ENCODE data around the gene DMD.

DNA sequence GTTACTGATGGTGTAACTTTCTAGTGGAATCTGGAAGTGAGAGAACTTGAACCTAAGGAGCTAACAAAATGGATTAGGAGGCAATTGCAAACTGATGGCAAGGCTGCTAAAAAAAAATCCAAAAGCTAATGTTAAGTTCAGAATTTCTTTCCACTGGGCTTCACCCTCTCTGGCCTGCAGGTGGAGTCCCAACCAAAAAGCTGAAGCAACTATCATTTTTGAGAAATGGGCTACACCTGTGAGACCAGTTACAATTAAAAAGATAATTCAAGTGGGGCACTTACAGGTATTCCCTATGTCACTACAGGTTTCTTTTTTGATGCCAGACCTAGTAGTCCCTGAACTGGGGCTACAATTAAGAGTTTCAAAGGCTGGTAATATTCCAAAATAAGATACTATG, 1997.4 kb downstream of the DMD start:
- TF ChIP-seq, protein P1, sequence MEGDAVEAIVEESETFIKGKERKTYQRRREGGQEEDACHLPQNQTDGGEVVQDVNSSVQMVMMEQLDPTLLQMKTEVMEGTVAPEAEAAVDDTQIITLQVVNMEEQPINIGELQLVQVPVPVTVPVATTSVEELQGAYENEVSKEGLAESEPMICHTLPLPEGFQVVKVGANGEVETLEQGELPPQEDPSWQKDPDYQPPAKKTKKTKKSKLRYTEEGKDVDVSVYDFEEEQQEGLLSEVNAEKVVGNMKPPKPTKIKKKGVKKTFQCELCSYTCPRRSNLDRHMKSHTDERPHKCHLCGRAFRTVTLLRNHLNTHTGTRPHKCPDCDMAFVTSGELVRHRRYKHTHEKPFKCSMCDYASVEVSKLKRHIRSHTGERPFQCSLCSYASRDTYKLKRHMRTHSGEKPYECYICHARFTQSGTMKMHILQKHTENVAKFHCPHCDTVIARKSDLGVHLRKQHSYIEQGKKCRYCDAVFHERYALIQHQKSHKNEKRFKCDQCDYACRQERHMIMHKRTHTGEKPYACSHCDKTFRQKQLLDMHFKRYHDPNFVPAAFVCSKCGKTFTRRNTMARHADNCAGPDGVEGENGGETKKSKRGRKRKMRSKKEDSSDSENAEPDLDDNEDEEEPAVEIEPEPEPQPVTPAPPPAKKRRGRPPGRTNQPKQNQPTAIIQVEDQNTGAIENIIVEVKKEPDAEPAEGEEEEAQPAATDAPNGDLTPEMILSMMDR (IDR thresholded peaks at IDR 0.05; ENCODE audit: poor library complexity, severe bottlenecking) = peak; percentile 31
- TF ChIP-seq POLR2AphosphoS5 (IDR thresholded peaks at IDR 0.05) = no peak
- TF ChIP-seq EZH2 (IDR thresholded peaks at IDR 0.05; ENCODE audit: borderline replicate concordance, insufficient read depth, low read length, poor library complexity, severe bottlenecking) = no peak
- TF ChIP-seq, protein P2, sequence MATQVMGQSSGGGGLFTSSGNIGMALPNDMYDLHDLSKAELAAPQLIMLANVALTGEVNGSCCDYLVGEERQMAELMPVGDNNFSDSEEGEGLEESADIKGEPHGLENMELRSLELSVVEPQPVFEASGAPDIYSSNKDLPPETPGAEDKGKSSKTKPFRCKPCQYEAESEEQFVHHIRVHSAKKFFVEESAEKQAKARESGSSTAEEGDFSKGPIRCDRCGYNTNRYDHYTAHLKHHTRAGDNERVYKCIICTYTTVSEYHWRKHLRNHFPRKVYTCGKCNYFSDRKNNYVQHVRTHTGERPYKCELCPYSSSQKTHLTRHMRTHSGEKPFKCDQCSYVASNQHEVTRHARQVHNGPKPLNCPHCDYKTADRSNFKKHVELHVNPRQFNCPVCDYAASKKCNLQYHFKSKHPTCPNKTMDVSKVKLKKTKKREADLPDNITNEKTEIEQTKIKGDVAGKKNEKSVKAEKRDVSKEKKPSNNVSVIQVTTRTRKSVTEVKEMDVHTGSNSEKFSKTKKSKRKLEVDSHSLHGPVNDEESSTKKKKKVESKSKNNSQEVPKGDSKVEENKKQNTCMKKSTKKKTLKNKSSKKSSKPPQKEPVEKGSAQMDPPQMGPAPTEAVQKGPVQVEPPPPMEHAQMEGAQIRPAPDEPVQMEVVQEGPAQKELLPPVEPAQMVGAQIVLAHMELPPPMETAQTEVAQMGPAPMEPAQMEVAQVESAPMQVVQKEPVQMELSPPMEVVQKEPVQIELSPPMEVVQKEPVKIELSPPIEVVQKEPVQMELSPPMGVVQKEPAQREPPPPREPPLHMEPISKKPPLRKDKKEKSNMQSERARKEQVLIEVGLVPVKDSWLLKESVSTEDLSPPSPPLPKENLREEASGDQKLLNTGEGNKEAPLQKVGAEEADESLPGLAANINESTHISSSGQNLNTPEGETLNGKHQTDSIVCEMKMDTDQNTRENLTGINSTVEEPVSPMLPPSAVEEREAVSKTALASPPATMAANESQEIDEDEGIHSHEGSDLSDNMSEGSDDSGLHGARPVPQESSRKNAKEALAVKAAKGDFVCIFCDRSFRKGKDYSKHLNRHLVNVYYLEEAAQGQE (IDR thresholded peaks at IDR 0.05; ENCODE audit: borderline replicate concordance) = no peak
- no peak for TF ChIP-seq MXI1 (conservative IDR thresholded peaks at IDR 0.05; ENCODE audit: poor library complexity, severe bottlenecking)
